Choroid plexus epithelial cell (primary cell): ENCODE measurements around the gene ENOPH1.
A peak's percentile ranks its signal among the peaks of the same experiment; 100 is the strongest.
"Not testable (repeated sequence)": the region's sequence is repeated elsewhere in the genome, so short reads cannot be mapped to it uniquely, and the experiment has no call there.

Source experiments
- DNase-seq: peaks from one replicate; pipeline ENCODE4 v3.0.0-alpha.2; 2010; ENCODE audit warnings: low read depth
- H3K4me3 ChIP-seq: 2 replicates; pipeline ENCODE4 v1.5.1; 2011; ENCODE audit warnings: low read depth, mild to moderate bottlenecking, control low read depth, low read length, moderate library complexity
- TF ChIP-seq, protein P1 (sequence below): conservative IDR thresholded peaks from 2 replicates; pipeline ENCODE4 v1.5.1; 2011; ENCODE audit warnings: low read depth, mild to moderate bottlenecking, control low read depth, inconsistent platforms, low read length, moderate library complexity

ENOPH1 gene

GRCh38 chr4:82469791-82470345 lies 39.5 kb downstream of the ENOPH1 start:
- TF ChIP-seq, protein P1, sequence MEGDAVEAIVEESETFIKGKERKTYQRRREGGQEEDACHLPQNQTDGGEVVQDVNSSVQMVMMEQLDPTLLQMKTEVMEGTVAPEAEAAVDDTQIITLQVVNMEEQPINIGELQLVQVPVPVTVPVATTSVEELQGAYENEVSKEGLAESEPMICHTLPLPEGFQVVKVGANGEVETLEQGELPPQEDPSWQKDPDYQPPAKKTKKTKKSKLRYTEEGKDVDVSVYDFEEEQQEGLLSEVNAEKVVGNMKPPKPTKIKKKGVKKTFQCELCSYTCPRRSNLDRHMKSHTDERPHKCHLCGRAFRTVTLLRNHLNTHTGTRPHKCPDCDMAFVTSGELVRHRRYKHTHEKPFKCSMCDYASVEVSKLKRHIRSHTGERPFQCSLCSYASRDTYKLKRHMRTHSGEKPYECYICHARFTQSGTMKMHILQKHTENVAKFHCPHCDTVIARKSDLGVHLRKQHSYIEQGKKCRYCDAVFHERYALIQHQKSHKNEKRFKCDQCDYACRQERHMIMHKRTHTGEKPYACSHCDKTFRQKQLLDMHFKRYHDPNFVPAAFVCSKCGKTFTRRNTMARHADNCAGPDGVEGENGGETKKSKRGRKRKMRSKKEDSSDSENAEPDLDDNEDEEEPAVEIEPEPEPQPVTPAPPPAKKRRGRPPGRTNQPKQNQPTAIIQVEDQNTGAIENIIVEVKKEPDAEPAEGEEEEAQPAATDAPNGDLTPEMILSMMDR: no peak
- peak; percentile 79 for DNase-seq
- H3K4me3 ChIP-seq: no peak overlapping the region

- not testable (repeated sequence) for DNase-seq, H3K4me3 ChIP-seq
Measured at GRCh38 chr4:82473080-82473479, 42.7 kb downstream of the ENOPH1 start.

DNA sequence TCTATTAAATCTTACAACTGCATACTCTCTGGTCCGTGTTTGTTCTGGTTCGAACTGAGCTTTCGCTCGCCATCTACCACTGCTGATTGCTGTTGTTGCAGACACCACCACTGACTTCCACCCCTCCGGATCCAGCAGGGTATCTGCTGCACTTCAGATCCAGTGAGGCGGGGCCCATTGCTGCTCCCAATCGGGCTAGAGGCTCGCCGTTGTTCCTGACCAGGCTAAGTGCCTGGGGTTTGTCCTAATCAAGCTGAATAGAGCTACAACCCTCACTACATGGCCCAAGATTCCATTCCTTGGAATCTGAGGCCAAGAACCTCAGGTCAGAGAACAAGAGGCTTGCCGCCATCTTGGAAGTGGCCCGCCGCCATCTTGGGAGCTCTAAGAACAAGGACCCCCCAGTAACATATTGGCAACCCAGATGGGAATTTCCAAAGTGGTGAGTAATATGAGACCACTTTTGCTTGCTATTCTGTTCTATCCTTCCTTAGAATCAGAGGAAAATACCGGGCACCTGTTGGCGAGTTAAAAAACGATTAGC lies 43.3 kb downstream of the ENOPH1 start:
- TF ChIP-seq, protein P1: no peak
- no peak overlapping the region for H3K4me3 ChIP-seq
- DNase-seq: no peak

DNA sequence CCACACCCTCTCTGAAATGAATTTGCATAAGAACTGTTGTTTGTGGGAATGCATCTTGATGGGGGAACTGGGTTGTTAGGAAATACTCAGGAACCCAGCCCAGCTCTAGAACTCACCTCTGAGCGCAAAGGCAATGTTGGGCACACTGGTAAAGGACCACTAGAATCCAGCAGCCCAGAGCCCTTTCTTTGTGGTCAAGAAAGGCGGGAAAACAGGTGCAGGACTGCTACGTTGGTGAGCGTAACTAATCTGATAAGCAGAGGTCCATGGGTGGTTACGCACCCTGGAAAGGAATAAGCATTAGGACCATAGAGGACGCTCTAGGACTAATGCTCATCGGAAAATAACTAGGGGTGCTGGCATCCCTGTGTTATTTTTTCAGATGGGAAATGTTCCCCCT lies 45.5 kb downstream of the ENOPH1 start:
- DNase-seq: not testable (repeated sequence)

DNA sequence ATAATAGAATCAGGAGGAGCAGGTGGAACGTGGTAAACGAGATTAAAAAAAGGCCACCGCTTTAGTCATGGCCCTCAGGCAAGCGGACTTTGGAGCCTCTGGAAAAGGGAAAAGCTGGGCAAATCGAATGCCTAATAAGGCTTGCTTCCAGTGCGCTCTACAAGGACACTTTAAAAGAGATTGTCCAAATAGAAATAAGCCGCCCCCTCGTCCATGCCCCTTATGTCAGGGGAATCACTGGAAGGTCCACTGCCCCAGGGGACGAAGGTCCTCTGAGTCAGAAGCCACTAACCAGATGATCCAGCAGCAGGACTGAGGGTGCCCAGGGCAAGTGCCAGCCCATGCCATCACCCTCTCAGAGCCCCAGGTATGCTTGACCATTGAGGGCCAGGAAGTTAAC lies 47.1 kb downstream of the ENOPH1 start:
- not testable (repeated sequence) for H3K4me3 ChIP-seq, DNase-seq

More for the DNA sequence above, 45.5 kb downstream of the ENOPH1 start:
- H3K4me3 ChIP-seq: not testable (repeated sequence)

DNA sequence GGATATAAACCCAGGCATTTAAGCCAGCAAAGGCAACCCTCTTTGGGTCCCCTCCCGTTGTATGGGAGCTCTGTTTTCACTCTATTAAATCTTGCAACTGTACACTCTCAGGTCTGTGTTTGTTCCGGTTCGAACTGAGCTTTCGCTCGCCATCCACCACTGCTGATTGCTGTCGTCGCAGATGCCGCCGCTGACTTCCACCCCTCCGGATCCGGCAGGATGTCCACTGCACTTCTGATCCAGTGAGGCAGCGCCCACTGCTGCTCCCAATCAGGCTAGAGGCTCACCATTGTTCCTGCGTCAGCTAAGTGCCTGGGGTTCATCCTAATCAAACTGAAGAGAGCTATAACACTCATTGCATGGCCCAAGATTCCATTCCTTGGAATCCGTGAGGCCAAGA lies 49.2 kb downstream of the ENOPH1 start:
- no peak overlapping the region for H3K4me3 ChIP-seq
- DNase-seq: no peak
- TF ChIP-seq, protein P1: no peak

DNA sequence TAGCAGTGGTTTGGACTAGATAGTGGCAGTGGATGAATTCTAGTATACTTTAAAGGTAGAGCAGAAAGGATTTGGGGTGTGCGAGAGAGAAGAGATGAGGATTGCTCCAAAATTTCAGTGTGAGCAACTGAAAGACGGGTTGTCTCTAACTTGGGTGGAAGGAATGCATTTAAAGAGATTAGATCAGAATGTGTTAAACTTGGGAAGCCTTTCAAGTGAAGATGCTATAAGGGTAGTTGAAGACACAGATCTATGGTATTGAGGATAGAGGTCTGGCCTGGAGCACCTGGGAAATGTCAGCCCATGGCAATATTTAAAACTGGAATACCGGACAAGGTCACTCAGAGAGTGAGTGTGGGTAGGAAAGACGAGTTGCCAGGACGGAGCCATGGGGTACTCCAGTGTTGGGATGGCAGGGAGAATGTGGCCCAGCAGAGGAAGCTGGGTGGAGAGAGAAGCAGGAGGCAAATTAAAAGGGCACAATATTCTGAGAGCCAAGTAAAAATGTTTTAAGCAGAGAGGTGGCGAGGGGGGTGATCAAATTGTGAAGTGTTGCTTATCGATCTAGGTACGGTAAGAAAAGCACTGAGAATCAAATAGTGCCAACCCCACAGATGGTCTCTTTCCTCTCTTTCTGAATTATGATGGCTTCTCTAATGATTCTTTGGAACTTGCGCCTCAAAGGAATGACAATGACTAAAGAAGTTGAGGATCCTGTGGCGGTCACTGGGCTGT lies 50.5 kb downstream of the ENOPH1 start:
- H3K4me3 ChIP-seq: no peak overlapping the region
- DNase-seq: no peak
- TF ChIP-seq, protein P1: no peak

GRCh38 chr4:82481506-82481840 lies 51.1 kb downstream of the ENOPH1 start:
- TF ChIP-seq, protein P1: no peak
- no peak for DNase-seq
- H3K4me3 ChIP-seq: no peak overlapping the region

GRCh38 chr4:82482387-82482786 lies 52.0 kb downstream of the ENOPH1 start:
- no peak overlapping the region for H3K4me3 ChIP-seq
- TF ChIP-seq, protein P1: no peak
- no peak for DNase-seq
